Lower leg skin (tissue), 3 donors: ENCODE results near the gene TGFBI.

Source experiments
- CTCF ChIP-seq, 3 donors: fragments of 450-650 bp; IDR thresholded peaks; one replicate each; pipeline ENCODE4 v1.5.1; 2016; ENCODE audit warnings: antibody characterized with exemption in 3 of 3, mild to moderate bottlenecking in 3 of 3, moderate library complexity in 2 of 3
- POLR2A ChIP-seq, 2 donors: fragments of 450-650 bp; IDR thresholded peaks; one replicate each; pipeline ENCODE4 v1.6.1; 2016 to 2017; ENCODE audit warnings: antibody characterized with exemption in 2 of 2, mild to moderate bottlenecking in 1 of 2, moderate library complexity in 1 of 2

GRCh38 chr5:136079195-136079985 lies 50.6 kb downstream of the TGFBI start:
- TF ChIP-seq CTCF (IDR thresholded peaks at IDR 0.05) (no peak), POLR2A (IDR thresholded peaks at IDR 0.05) (no peak)
